ENCODE results near the gene ADORA2B. TPM values are rescaled to one million over a fixed set of nuclear protein-coding genes. Genes with fewer than 3 reads are reported as not detected.
A peak's percentile ranks its signal among the peaks of the same experiment; 100 is the strongest.

ADORA2B gene
- total RNA-seq, 1 donor, result 4.7 TPM

GRCh38 chr17:15942207-15942833 is 2.6 kb upstream of the ADORA2B start:
- H3K79me2 ChIP-seq (ENCODE audit: insufficient read depth, low read length), result peaks cover 15% of the 10 kb centered on the region
- DNase-seq (ENCODE audit: insufficient read length, low spot score, missing footprints), result no peak
- no peak overlapping the region for H3K4me3 ChIP-seq (ENCODE audit: insufficient read depth, low read length)
- no peaks in the 10 kb centered on the region for H3K27me3 ChIP-seq (ENCODE audit: insufficient read depth, low read length)
- no peak overlapping the region for H3K4me2 ChIP-seq (ENCODE audit: insufficient read depth, low read length)
- no peak overlapping the region for H2AFZ ChIP-seq (ENCODE audit: low read length)
- peaks cover 17% of the 10 kb centered on the region for H3K4me1 ChIP-seq (ENCODE audit: insufficient read depth, low read length)
- no peak overlapping the region for H3K27ac ChIP-seq (ENCODE audit: low read depth, low read length)
- no peaks in the 10 kb centered on the region for H4K20me1 ChIP-seq (ENCODE audit: insufficient read depth, low read length)
- TF ChIP-seq CTCF (IDR thresholded peaks at IDR 0.05; ENCODE audit: extremely low read depth, low read depth, low read length), result no peak
- H3K36me3 ChIP-seq (ENCODE audit: insufficient read depth, low read length), result no peaks in the 10 kb centered on the region
- H3K9me3 ChIP-seq (ENCODE audit: low read depth, low read length), result no peaks in the 10 kb centered on the region

DNA sequence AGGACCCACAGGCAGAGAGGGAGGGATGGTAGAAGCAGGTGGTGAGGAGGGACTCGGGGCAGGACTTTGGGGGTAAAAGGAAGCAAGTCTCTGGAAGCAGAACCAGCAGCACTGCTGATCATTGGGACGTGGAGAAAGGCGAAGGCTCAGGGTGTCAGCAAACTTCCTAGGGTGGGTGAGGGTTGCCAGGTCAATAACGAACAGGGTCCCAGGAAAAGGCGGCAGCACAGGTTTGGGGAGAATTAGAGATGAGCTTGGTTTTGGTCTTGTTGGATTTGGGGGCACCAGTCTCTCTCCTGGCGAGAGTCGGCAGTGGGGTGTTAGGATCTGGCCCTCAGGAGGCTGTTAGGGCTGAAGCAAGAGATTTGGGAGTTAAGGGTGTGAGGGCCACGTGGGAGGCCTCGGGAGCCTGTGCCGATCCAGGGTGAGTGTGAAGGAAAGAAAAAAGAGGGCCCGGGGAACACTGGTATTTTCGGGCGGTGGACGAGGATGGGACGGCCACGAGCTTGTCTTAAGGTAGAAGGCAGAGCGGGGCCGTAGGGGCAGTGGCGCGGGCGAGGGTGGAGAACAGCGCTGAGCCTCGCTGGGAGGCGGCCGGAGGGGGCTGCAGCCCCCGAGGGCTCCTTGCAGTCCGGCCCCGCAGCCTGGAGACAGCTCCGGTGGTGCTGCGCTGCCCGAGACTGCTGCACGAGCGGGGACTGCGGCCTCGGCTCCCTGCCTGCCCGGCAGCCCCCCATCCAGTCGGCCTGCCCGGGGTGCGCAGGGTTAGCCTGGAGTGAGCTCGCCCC is 765 bp upstream of the ADORA2B start:
- no peaks in the 10 kb centered on the region for H3K9me3 ChIP-seq (ENCODE audit: low read depth, low read length)
- H2AFZ ChIP-seq (ENCODE audit: low read length), result peak overlapping the region; percentile 93
- H3K79me2 ChIP-seq (ENCODE audit: insufficient read depth, low read length), result peaks cover 30% of the 10 kb centered on the region
- H3K4me3 ChIP-seq (ENCODE audit: insufficient read depth, low read length), result peak overlapping the region; percentile 86
- H3K27me3 ChIP-seq (ENCODE audit: insufficient read depth, low read length), result no peaks in the 10 kb centered on the region
- H3K4me2 ChIP-seq (ENCODE audit: insufficient read depth, low read length), result peak overlapping the region; percentile 98
- H3K4me1 ChIP-seq (ENCODE audit: insufficient read depth, low read length), result peaks cover 22% of the 10 kb centered on the region
- peak overlapping the region; percentile 79 for H3K27ac ChIP-seq (ENCODE audit: low read depth, low read length)
- H3K36me3 ChIP-seq (ENCODE audit: insufficient read depth, low read length), result no peaks in the 10 kb centered on the region
- no peaks in the 10 kb centered on the region for H4K20me1 ChIP-seq (ENCODE audit: insufficient read depth, low read length)
- no peak for DNase-seq (ENCODE audit: insufficient read length, low spot score, missing footprints)
- no peak for TF ChIP-seq CTCF (IDR thresholded peaks at IDR 0.05; ENCODE audit: extremely low read depth, low read depth, low read length)

GRCh38 chr17:15945527-15946191 is 729 bp downstream of the ADORA2B start:
- Histone ChIP-seq H3K27me3 (ENCODE audit: insufficient read depth, low read length) (no peaks in the 10 kb centered on the region), H3K27ac (ENCODE audit: low read depth, low read length) (peak overlapping the region; percentile 79), H2AFZ (ENCODE audit: low read length) (peak overlapping the region; percentile 93), H3K4me1 (ENCODE audit: insufficient read depth, low read length) (peaks cover 22% of the 10 kb centered on the region), H3K79me2 (ENCODE audit: insufficient read depth, low read length) (peaks cover 40% of the 10 kb centered on the region), H3K4me3 (ENCODE audit: insufficient read depth, low read length) (peak overlapping the region; percentile 86), H3K36me3 (ENCODE audit: insufficient read depth, low read length) (no peaks in the 10 kb centered on the region), H3K4me2 (ENCODE audit: insufficient read depth, low read length) (peak overlapping the region; percentile 98), H4K20me1 (ENCODE audit: insufficient read depth, low read length) (no peaks in the 10 kb centered on the region), H3K9me3 (ENCODE audit: low read depth, low read length) (no peaks in the 10 kb centered on the region)
- DNase-seq (ENCODE audit: insufficient read length, low spot score, missing footprints), result peak; percentile 93
- no peak for TF ChIP-seq CTCF (IDR thresholded peaks at IDR 0.05; ENCODE audit: extremely low read depth, low read depth, low read length)

All from osteoblast (primary cell).